ENCODE measurements around the gene GNG2. TPM values are rescaled to one million over a fixed set of nuclear protein-coding genes. Genes with fewer than 3 reads are reported as not detected.

The GNG2 gene
- total and polyA plus RNA-seq, 2 of the 8 experiments (the other 6 are each of a cell fraction or from before 2014, with no cell fraction given) = 8.2 to 17.9 TPM

- 92% methylated on average over 3 of the region's 3 CpGs; no CpG with 5 or more reads in 1 of the 2 experiments for WGBS, 2 experiments (ENCODE audit: extremely low coverage in 1 of 2, insufficient coverage in 1 of 2, insufficient read length in 1 of 2, insufficient replicate concordance in 2 of 2, low coverage in 1 of 2, low lambda C conversion rate in 2 of 2, missing lambda C conversion rate in 1 of 2)
- Histone ChIP-seq H2BK20ac (ENCODE audit: low read length) (no peak overlapping the region), H2AK5ac (ENCODE audit: low read depth, low read length) (no peak overlapping the region), H3K27me3 (replicated peaks in 1 of 4; ENCODE audit: control insufficient read depth in 3 of 4, extremely low read depth in 1 of 4, insufficient read depth in 3 of 4, low read length in 3 of 4) (no peaks in the 10 kb centered on the region), H3K27ac (ENCODE audit: low read depth, low read length) (no peak overlapping the region), H3K23me2 (ENCODE audit: low read depth, low read length) (peaks cover 2% of the 10 kb centered on the region; the same call in 1 of the 2 replicates), H3K9me3 (ENCODE audit: insufficient read depth in 2 of 2, low read depth in 1 of 2, low read length in 1 of 2) (no peaks in the 10 kb centered on the region), H3K23ac (ENCODE audit: insufficient read length) (no peak overlapping the region), H4K20me1 (replicated peaks in 1 of 2; ENCODE audit: control insufficient read depth in 1 of 2, insufficient read depth in 2 of 2, low read length in 2 of 2) (no peaks in the 10 kb centered on the region), H3K4me3 (ENCODE audit: extremely low read depth in 1 of 4, insufficient read depth in 2 of 4, low read depth in 3 of 4, low read length in 4 of 4) (no peak overlapping the region), H3K56ac (replicated peaks; ENCODE audit: insufficient read length, low read depth, low read length) (no peak overlapping the region), H2BK5ac (ENCODE audit: low read depth, low read length) (no peak overlapping the region), H3K79me2 (ENCODE audit: control insufficient read depth in 1 of 2, insufficient read depth in 2 of 2, low read length in 2 of 2) (no peaks in the 10 kb centered on the region), H4K91ac (replicated peaks; ENCODE audit: insufficient read length, low read length) (no peak overlapping the region), H3K18ac (ENCODE audit: extremely low read depth, low read length) (no peak overlapping the region), H2AFZ (ENCODE audit: low read length) (no peak overlapping the region), H2BK12ac (ENCODE audit: low read depth, low read length) (no peak overlapping the region), H3K4me1 (replicated peaks in 1 of 4; ENCODE audit: control insufficient read depth in 3 of 4, insufficient read depth in 4 of 4, low read length in 3 of 4) (peaks cover 0 to 10% (median 3%) of the 10 kb centered on the region in 4 experiments; a peak in 3 of 7 replicates), H3K4me2 (ENCODE audit: insufficient read depth in 1 of 2, low read depth in 2 of 2, low read length in 2 of 2) (no peak overlapping the region), H2BK15ac (ENCODE audit: low read length) (no peak overlapping the region), H3K9ac (replicated peaks in 1 of 4; ENCODE audit: extremely low read depth in 1 of 4, low read depth in 3 of 4, low read length in 3 of 4) (no peak overlapping the region), H3K36me3 (ENCODE audit: control insufficient read depth in 2 of 4, insufficient read depth in 4 of 4, low read length in 3 of 4) (no peaks in the 10 kb centered on the region), H3K14ac (ENCODE audit: insufficient read length) (no peak overlapping the region), H2BK120ac (replicated peaks; ENCODE audit: low read depth, low read length) (no peak overlapping the region), H3K4ac (replicated peaks; ENCODE audit: insufficient read length, low read depth, low read length) (no peak overlapping the region), H3K79me1 (ENCODE audit: low read depth, low read length) (no peaks in the 10 kb centered on the region), H4K5ac (ENCODE audit: insufficient read length, low read depth, low read length) (no peak overlapping the region), H4K8ac (ENCODE audit: extremely low read depth, insufficient read depth, low read length) (no peak overlapping the region)
- TF ChIP-seq HDAC6 (IDR thresholded peaks at IDR 0.05; ENCODE audit: low read depth, low read length) = no peak
- no peak for TF ChIP-seq NANOG (IDR thresholded peaks at IDR 0.05; ENCODE audit: insufficient read depth, low read depth, low read length, poor library complexity, severe bottlenecking)
- TF ChIP-seq RXRA (IDR thresholded peaks at IDR 0.05; ENCODE audit: insufficient read depth, low read depth, low read length) = no peak
- ChIA-PET POLR2A (ENCODE audit: partially characterized antibody) (no interaction called here), CTCF (ENCODE audit: partially characterized antibody) (no interaction called here)
- FAIRE-seq (no peak), DNase-seq (ENCODE audit: low read depth in 1 of 2, low spot score in 2 of 2) (no peak)
Observed at GRCh38 chr14:51824191-51824590, 36.2 kb upstream of the GNG2 start.
